H9 (cell line): ENCODE data around the gene SSRP1. TPM values are rescaled to one million over a fixed set of nuclear protein-coding genes. Genes with fewer than 3 reads are reported as not detected.

Source experiments
- DNase-seq: peaks from one replicate; pipeline ENCODE4 v3.0.0-alpha.2; 2017
- H2AFZ ChIP-seq: one replicate; pipeline ENCODE4 v1.6.1; 2013; ENCODE audit warnings: mild to moderate bottlenecking, low read length, control low read depth, moderate library complexity
- H2AK5ac ChIP-seq: 2 replicates; pipeline ENCODE4 v1.6.1; 2013; ENCODE audit warnings: low read length, control low read depth, mixed read lengths; ENCODE audit not compliant: insufficient read length
- H2BK120ac ChIP-seq: one replicate; pipeline ENCODE4 v1.6.1; 2013; ENCODE audit warnings: low read depth, mild to moderate bottlenecking, low read length, control low read depth, inconsistent platforms; ENCODE audit not compliant: poor library complexity, severe bottlenecking
- H2BK12ac ChIP-seq: 2 replicates; pipeline ENCODE4 v1.6.1; 2013; ENCODE audit warnings: low read length, control low read depth, mixed read lengths, low read depth; ENCODE audit not compliant: insufficient read length
- H2BK15ac ChIP-seq: 2 replicates; pipeline ENCODE4 v1.6.1; 2013; ENCODE audit warnings: low read depth, low read length, control low read depth
- H2BK20ac ChIP-seq: one replicate; pipeline ENCODE4 v1.6.1; 2013; ENCODE audit warnings: low read depth, mild to moderate bottlenecking, low read length, control low read depth, inconsistent platforms; ENCODE audit not compliant: poor library complexity, severe bottlenecking
- H2BK5ac ChIP-seq: 2 replicates; pipeline ENCODE4 v1.6.1; 2013; ENCODE audit warnings: low read length, control low read depth, mixed read lengths; ENCODE audit not compliant: insufficient read length
- H3K14ac ChIP-seq: 2 replicates; pipeline ENCODE4 v1.6.1; 2013; ENCODE audit warnings: low read length, control low read depth; ENCODE audit not compliant: insufficient read depth
- H3K18ac ChIP-seq: 2 replicates; pipeline ENCODE4 v1.6.1; 2013; ENCODE audit warnings: low read depth, mild to moderate bottlenecking, mixed read lengths, low read length, control low read depth; ENCODE audit not compliant: insufficient read length
- H3K23ac ChIP-seq: 2 replicates; pipeline ENCODE4 v1.6.1; 2013; ENCODE audit warnings: low read length, control low read depth, mixed read lengths, low read depth; ENCODE audit not compliant: insufficient read length
- H3K23me2 ChIP-seq: 2 replicates; pipeline ENCODE4 v1.6.1; 2013; ENCODE audit warnings: low read depth, mild to moderate bottlenecking, mixed read lengths, low read length, control low read depth; ENCODE audit not compliant: insufficient read length, poor library complexity, severe bottlenecking
- H3K27ac ChIP-seq: 2 replicates; pipeline ENCODE4 v1.5.1; 2013; ENCODE audit warnings: low read length, control low read depth, mixed read lengths, low read depth; ENCODE audit not compliant: insufficient read length
- H3K27me3 ChIP-seq: 2 replicates; pipeline ENCODE4 v1.6.1; 2013; ENCODE audit warnings: low read length, control low read depth, inconsistent platforms; ENCODE audit not compliant: insufficient read depth
- H3K4ac ChIP-seq: 2 replicates; pipeline ENCODE4 v1.6.1; 2013; ENCODE audit warnings: low read depth, mild to moderate bottlenecking, control low read depth, inconsistent platforms, low read length, moderate library complexity
- H3K4me1 ChIP-seq: 2 replicates; pipeline ENCODE4 v1.6.1; 2013; ENCODE audit warnings: low read length, control low read depth, inconsistent platforms; ENCODE audit not compliant: insufficient read depth
- H3K4me2 ChIP-seq: 2 replicates; pipeline ENCODE4 v1.6.1; 2013; ENCODE audit warnings: low read length, control low read depth, mixed read lengths; ENCODE audit not compliant: insufficient read length, insufficient read depth
- H3K56ac ChIP-seq: 2 replicates; pipeline ENCODE4 v1.6.1; 2013; ENCODE audit warnings: low read depth, mild to moderate bottlenecking, mixed read lengths, low read length, control low read depth; ENCODE audit not compliant: insufficient read length
- H3K79me1 ChIP-seq: 2 replicates; pipeline ENCODE4 v1.6.1; 2013; ENCODE audit warnings: low read depth, mild to moderate bottlenecking, moderate library complexity, low read length, control low read depth, inconsistent platforms; ENCODE audit not compliant: insufficient read depth, poor library complexity, severe bottlenecking
- H3K79me2 ChIP-seq: 2 replicates; pipeline ENCODE4 v1.6.1; 2013; ENCODE audit warnings: low read length, control low read depth, inconsistent platforms; ENCODE audit not compliant: insufficient read depth
- H3K9ac ChIP-seq: 2 replicates; pipeline ENCODE4 v1.6.1; 2013; ENCODE audit warnings: low read length, control low read depth, mixed read lengths; ENCODE audit not compliant: insufficient read length; ENCODE audit errors: extremely low read depth
- H3K9me3 ChIP-seq: one replicate; pipeline ENCODE4 v1.6.1; 2013; ENCODE audit warnings: low read depth, low read length, inconsistent platforms; ENCODE audit not compliant: control insufficient read depth
- H3T11ph ChIP-seq: one replicate; pipeline ENCODE4 v1.6.1; 2013; ENCODE audit warnings: mild to moderate bottlenecking, low read length, control low read depth, inconsistent platforms
- H4K20me1 ChIP-seq: one replicate; pipeline ENCODE4 v1.6.1; 2013; ENCODE audit not compliant: control insufficient read depth, insufficient read length, insufficient read depth
- H4K5ac ChIP-seq: 2 replicates; pipeline ENCODE4 v1.6.1; 2013; ENCODE audit warnings: low read depth, mild to moderate bottlenecking, mixed read lengths, low read length, control low read depth; ENCODE audit not compliant: insufficient read length
- H4K8ac ChIP-seq: replicated peaks from 2 replicates; pipeline ENCODE4 v1.6.1; 2013; ENCODE audit warnings: low read length, control low read depth, mixed read lengths, low read depth; ENCODE audit not compliant: insufficient read length
- H4K91ac ChIP-seq: 2 replicates; pipeline ENCODE4 v1.6.1; 2013; ENCODE audit warnings: low read depth, mild to moderate bottlenecking, moderate library complexity, mixed read lengths, low read length, control low read depth; ENCODE audit not compliant: insufficient read length
- H3K27ac Mint-ChIP-seq, 3 experiments: 2 replicates in 2 of 3; 3 replicates in 1 of 3; pipeline ENCODE4 v1.8.0; 2020 to 2021; ENCODE audit warnings: mixed read lengths in 3 of 3, mild to moderate bottlenecking in 1 of 3, moderate library complexity in 1 of 3
- H3K27me3 Mint-ChIP-seq: 2 replicates; pipeline ENCODE4 v1.8.0; 2021; ENCODE audit warnings: low read depth, mild to moderate bottlenecking, moderate library complexity, mixed read lengths
- H3K36me3 Mint-ChIP-seq, 3 experiments: 2 replicates in 2 of 3; 3 replicates in 1 of 3; pipeline ENCODE4 v1.8.0; 2020 to 2021; ENCODE audit warnings: low read depth in 3 of 3, mixed read lengths in 3 of 3; ENCODE audit not compliant: insufficient read depth in 1 of 3
- H3K4me1 Mint-ChIP-seq, 2 experiments: 2 replicates each; pipeline ENCODE4 v1.8.0; 2020; ENCODE audit warnings: mixed read lengths in 2 of 2
- H3K4me3 Mint-ChIP-seq, 2 experiments: 2 replicates in 1 of 2; 3 replicates in 1 of 2; pipeline ENCODE4 v1.8.0; 2020 to 2021; ENCODE audit warnings: mild to moderate bottlenecking in 2 of 2, mixed read lengths in 2 of 2, moderate library complexity in 1 of 2
- H3K9me3 Mint-ChIP-seq, 2 experiments: 2 replicates in 1 of 2; 3 replicates in 1 of 2; pipeline ENCODE4 v1.8.0; 2020; ENCODE audit warnings: mild to moderate bottlenecking in 2 of 2, mixed read lengths in 2 of 2, moderate library complexity in 1 of 2
- WGBS: extraction: QIAGEN DNeasy Blood & Tissue Kit; methylation state at CpG from one replicate; pipeline ENCODE4 v1.1.7; 2013; ENCODE audit warnings: missing lambda C conversion rate, low lambda C conversion rate, mixed read lengths; ENCODE audit not compliant: insufficient read length; ENCODE audit errors: extremely low coverage; 5-methylcytosine and 5-hydroxymethylcytosine counted together
- total RNA-seq: library from RNA; stranded (reverse); gene quantifications from 2 replicates; pipeline ENCODE4 v1.2.1, GENCODE V29; 2021
- TF ChIP-seq, protein P1 (sequence below): fragments of 200-600 bp; sonication (generic); conservative IDR thresholded peaks from 3 replicates; pipeline ENCODE4 v1.8.0; 2021; ENCODE audit warnings: antibody characterized with exemption, mild to moderate bottlenecking

SSRP1 gene
- total RNA-seq, 1 experiment from 2014 or later = 202 TPM

DNA sequence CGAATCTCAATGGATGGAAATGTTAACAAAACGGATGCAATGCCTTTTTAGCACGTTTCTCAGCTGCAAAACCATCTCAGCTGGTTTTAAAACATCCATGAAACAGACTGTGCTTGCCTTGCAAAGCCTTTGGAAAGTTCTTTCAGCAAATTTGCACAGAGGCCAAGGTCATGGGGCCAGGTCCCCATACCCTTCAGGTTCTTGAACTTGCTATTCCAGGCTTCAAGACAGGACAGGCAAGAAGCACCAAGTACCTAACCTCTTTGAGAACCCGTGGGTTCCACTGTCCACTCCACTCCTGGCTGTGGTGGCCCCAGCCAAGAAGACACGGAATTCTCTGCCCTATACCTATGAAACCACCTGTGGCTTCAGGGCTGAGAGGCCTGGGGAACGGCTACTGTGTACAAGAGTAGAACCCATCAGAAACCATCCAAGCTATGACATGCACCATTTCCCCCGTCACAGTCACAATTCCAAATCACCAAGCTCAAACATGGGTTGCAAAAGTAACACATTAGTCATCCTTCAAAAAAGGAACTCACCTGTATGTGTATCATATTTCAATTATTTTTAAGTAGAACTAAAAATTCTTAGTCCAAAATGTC, 27.9 kb downstream of the SSRP1 start:
- peaks cover 28 to 42% of the 10 kb centered on the region in 2 experiments for H3K4me1 Mint-ChIP-seq
- Histone ChIP-seq H2BK120ac (no peak overlapping the region), H3K79me1 (no peaks in the 10 kb centered on the region), H3K4me2 (no peak overlapping the region), H3K4me1 (peaks cover 6% of the 10 kb centered on the region), H3K4ac (no peak overlapping the region), H3K56ac (no peak overlapping the region), H2BK15ac (no peak overlapping the region), H3K27ac (no peak overlapping the region), H3K23ac (no peak overlapping the region), H3K79me2 (peaks cover 9% of the 10 kb centered on the region; the same call in 1 of the 2 replicates), H2AFZ (no peak overlapping the region), H3T11ph (no peak overlapping the region), H3K9ac (no peak overlapping the region), H4K91ac (no peak overlapping the region), H3K14ac (no peak overlapping the region), H2BK20ac (no peak overlapping the region), H2BK12ac (no peak overlapping the region), H4K5ac (no peak overlapping the region), H2AK5ac (no peak overlapping the region), H3K18ac (no peak overlapping the region), H2BK5ac (no peak overlapping the region), H3K27me3 (no peaks in the 10 kb centered on the region), H3K23me2 (peaks cover 6% of the 10 kb centered on the region), H4K20me1 (no peaks in the 10 kb centered on the region), H4K8ac (no peak overlapping the region), H3K9me3 (no peaks in the 10 kb centered on the region)
- H3K27me3 Mint-ChIP-seq = no peaks in the 10 kb centered on the region
- no peak overlapping the region for H3K4me3 Mint-ChIP-seq
- DNase-seq = no peak
- H3K36me3 Mint-ChIP-seq = peaks cover 49 to 67% (median 52%) of the 10 kb centered on the region in 3 experiments
- H3K9me3 Mint-ChIP-seq = no peaks in the 10 kb centered on the region
- WGBS = no CpG with 5 or more reads among the region's 7 CpGs
- TF ChIP-seq, protein P1, sequence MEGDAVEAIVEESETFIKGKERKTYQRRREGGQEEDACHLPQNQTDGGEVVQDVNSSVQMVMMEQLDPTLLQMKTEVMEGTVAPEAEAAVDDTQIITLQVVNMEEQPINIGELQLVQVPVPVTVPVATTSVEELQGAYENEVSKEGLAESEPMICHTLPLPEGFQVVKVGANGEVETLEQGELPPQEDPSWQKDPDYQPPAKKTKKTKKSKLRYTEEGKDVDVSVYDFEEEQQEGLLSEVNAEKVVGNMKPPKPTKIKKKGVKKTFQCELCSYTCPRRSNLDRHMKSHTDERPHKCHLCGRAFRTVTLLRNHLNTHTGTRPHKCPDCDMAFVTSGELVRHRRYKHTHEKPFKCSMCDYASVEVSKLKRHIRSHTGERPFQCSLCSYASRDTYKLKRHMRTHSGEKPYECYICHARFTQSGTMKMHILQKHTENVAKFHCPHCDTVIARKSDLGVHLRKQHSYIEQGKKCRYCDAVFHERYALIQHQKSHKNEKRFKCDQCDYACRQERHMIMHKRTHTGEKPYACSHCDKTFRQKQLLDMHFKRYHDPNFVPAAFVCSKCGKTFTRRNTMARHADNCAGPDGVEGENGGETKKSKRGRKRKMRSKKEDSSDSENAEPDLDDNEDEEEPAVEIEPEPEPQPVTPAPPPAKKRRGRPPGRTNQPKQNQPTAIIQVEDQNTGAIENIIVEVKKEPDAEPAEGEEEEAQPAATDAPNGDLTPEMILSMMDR = no peak
- peak overlapping the region in 1 of 3 experiments; percentile 72; a peak in 1 of 7 replicates for H3K27ac Mint-ChIP-seq
